Natural killer cell (primary cell): ENCODE results near the gene FGGY. TPM values are rescaled to one million over a fixed set of nuclear protein-coding genes. Genes with fewer than 3 reads are reported as not detected.

Source experiments
- ATAC-seq, 3 donors: fragments of 150-1000 bp in 2 of 3; fragments of 200-7000 bp in 1 of 3; cut with Tn5 transposase; 1 replicate in 1 of 3; 2 replicates in 2 of 3; pipeline ENCODE4 v1.10.0; 2021; ENCODE audit warnings: mild to moderate bottlenecking in 2 of 3, moderate library complexity in 2 of 3
- DNase-seq, 2 donors: peaks; one replicate each; pipeline versions ENCODE4 v3.0.0 to v3.0.0-alpha.2; 2013 to 2021; ENCODE audit warnings: mixed read lengths in 1 of 2
- H3K27ac ChIP-seq: one replicate; pipeline ENCODE4 v1.5.1; 2013; ENCODE audit warnings: mild to moderate bottlenecking, low read length
- H3K27me3 ChIP-seq: one replicate; pipeline ENCODE4 v1.6.1; 2013; ENCODE audit warnings: low read length; ENCODE audit not compliant: control insufficient read depth, insufficient read depth
- H3K36me3 ChIP-seq: one replicate; pipeline ENCODE4 v1.6.1; 2013; ENCODE audit warnings: low read length; ENCODE audit not compliant: control insufficient read depth, insufficient read depth
- H3K4me1 ChIP-seq: one replicate; pipeline ENCODE4 v1.6.1; 2013; ENCODE audit warnings: low read length; ENCODE audit not compliant: control insufficient read depth, insufficient read depth
- H3K4me3 ChIP-seq: one replicate; pipeline ENCODE4 v1.5.1; 2013; ENCODE audit warnings: low read length
- H3K9me3 ChIP-seq: one replicate; pipeline ENCODE4 v1.6.1; 2013; ENCODE audit warnings: low read length; ENCODE audit not compliant: control insufficient read depth, insufficient read depth
- H3K27ac Mint-ChIP-seq, 2 donors: one replicate each; pipeline ENCODE4 v1.8.0; 2022; ENCODE audit warnings: mild to moderate bottlenecking in 2 of 2, mixed read lengths in 2 of 2, moderate library complexity in 1 of 2
- H3K27me3 Mint-ChIP-seq, 2 donors: one replicate each; pipeline ENCODE4 v1.8.0; 2022; ENCODE audit warnings: low read depth in 2 of 2, mixed read lengths in 2 of 2
- H3K36me3 Mint-ChIP-seq: one replicate; pipeline ENCODE4 v1.8.0; 2022; ENCODE audit warnings: mixed read lengths
- H3K4me1 Mint-ChIP-seq, 2 donors: one replicate each; pipeline ENCODE4 v1.8.0; 2022; ENCODE audit warnings: mixed read lengths in 2 of 2
- H3K4me3 Mint-ChIP-seq: one replicate; pipeline ENCODE4 v1.8.0; 2022; ENCODE audit warnings: mild to moderate bottlenecking, moderate library complexity, mixed read lengths
- H3K9me3 Mint-ChIP-seq, 2 donors: one replicate each; pipeline ENCODE4 v1.8.0; 2022; ENCODE audit warnings: mixed read lengths in 2 of 2
- WGBS: methylation state at CpG from one replicate; pipeline ENCODE4 v1.1.7; 2013; ENCODE audit warnings: missing lambda C conversion rate; ENCODE audit not compliant: insufficient coverage; 5-methylcytosine and 5-hydroxymethylcytosine counted together
- intact Hi-C: fragments of 100-400 bp; cut with micrococcal nuclease; formaldehyde crosslinking; loops from one replicate; pipeline ENCODE4 v1.14.2; 2022
- total RNA-seq, 4 donors: library from RNA; stranded (reverse); fragments of 120-200 nt in 1 of 4; gene quantifications; one replicate each; pipeline versions ENCODE4 v1.2.3 to v1.2.4, GENCODE V29; 2013 to 2022
- TF ChIP-seq, protein P1 (sequence below): fragments of 200-600 bp; IDR thresholded peaks from one replicate; pipeline ENCODE4 v1.8.0; 2022; ENCODE audit warnings: antibody characterized with exemption

FGGY gene
- total RNA-seq, 3 donors from 2014 or later (not counting 1 experiment from before 2014, with no cell fraction given) = 21.8 to 31.5 (median 21.8) TPM

DNA sequence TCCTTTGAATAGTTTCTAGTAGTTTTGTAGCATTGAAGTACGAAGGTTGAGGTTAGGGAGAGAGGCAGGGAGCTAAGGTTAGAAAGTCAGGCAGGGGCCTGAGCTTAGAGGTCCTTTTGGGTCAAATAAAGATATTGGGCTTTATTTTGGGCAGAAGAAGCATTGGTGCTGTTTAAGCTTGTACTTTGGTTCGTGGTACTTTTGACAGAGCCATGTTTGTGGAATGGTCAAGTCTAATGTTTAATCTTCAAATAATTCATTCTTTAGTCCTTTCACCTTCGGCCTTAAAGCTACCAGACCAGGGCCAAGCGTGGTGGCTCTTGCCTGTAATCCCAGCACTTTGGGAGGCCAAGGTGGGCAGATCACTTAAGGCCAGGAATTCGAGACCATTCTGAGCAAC is 12.5 kb downstream of the FGGY start:
- TF ChIP-seq, protein P1, sequence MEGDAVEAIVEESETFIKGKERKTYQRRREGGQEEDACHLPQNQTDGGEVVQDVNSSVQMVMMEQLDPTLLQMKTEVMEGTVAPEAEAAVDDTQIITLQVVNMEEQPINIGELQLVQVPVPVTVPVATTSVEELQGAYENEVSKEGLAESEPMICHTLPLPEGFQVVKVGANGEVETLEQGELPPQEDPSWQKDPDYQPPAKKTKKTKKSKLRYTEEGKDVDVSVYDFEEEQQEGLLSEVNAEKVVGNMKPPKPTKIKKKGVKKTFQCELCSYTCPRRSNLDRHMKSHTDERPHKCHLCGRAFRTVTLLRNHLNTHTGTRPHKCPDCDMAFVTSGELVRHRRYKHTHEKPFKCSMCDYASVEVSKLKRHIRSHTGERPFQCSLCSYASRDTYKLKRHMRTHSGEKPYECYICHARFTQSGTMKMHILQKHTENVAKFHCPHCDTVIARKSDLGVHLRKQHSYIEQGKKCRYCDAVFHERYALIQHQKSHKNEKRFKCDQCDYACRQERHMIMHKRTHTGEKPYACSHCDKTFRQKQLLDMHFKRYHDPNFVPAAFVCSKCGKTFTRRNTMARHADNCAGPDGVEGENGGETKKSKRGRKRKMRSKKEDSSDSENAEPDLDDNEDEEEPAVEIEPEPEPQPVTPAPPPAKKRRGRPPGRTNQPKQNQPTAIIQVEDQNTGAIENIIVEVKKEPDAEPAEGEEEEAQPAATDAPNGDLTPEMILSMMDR = no peak
- no peak overlapping the region for H3K27ac ChIP-seq
- H3K36me3 ChIP-seq = no peaks in the 10 kb centered on the region
- H3K27me3 ChIP-seq = no peaks in the 10 kb centered on the region
- no peak overlapping the region for H3K4me3 ChIP-seq
- H3K27me3 Mint-ChIP-seq = no peaks in the 10 kb centered on the region
- intact Hi-C loops = no loop called here
- WGBS = 96% methylated on average over 3 of the region's 5 CpGs
- H3K27ac Mint-ChIP-seq = no peak overlapping the region
- H3K36me3 Mint-ChIP-seq = peaks cover 19% of the 10 kb centered on the region
- peaks cover 0 to 8% of the 10 kb centered on the region in 2 donors for H3K9me3 Mint-ChIP-seq
- H3K4me3 Mint-ChIP-seq = no peak overlapping the region
- no peak for ATAC-seq
- peaks cover 18 to 38% of the 10 kb centered on the region in 2 donors for H3K4me1 Mint-ChIP-seq
- DNase-seq = no peak
- H3K9me3 ChIP-seq = peaks cover 4% of the 10 kb centered on the region
- no peaks in the 10 kb centered on the region for H3K4me1 ChIP-seq

DNA sequence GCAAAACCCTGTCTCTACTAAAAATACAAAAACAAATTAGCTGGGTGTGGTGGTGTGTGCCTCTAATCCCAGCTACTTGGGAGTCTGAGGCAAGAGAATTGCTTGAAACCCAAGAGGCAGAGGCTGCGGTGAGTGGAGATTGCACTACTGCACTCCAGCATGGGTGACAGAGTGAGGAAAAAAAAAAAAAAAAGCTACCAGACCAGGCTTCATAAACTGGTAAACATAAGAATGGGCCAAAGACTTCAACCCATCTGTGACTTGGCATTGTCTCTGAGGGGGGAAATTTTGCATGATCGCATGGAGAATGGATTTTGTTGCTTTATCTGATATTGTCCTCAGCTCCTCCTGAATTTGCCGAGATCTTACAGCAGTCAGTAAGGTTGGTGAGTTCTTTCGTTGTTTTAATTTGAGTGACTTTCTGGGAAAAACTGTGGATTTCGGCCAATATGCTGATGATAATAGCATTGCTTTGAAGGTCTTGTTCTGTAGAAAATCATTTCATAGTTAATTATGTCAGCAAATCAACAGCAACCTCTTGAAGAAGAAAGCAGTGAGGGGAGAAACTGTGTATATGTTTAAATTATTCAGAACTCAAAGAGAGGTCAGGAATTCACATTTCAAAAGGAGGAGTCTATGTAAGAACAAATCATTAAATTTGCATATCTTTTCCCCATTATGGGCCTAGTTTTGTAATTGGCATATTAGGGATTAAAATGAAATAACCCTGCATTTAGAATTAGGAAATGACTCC is 13.1 kb downstream of the FGGY start:
- H3K4me1 Mint-ChIP-seq = peaks cover 24 to 43% of the 10 kb centered on the region in 2 donors
- intact Hi-C loops = no loop called here
- H3K9me3 ChIP-seq = peaks cover 4% of the 10 kb centered on the region
- 97% methylated on average over 5 of the region's 5 CpGs for WGBS
- H3K4me3 Mint-ChIP-seq = no peak overlapping the region
- H3K9me3 Mint-ChIP-seq = peaks cover 0 to 7% of the 10 kb centered on the region in 2 donors
- TF ChIP-seq, protein P1 = no peak
- no peaks in the 10 kb centered on the region for H3K27me3 Mint-ChIP-seq
- no peaks in the 10 kb centered on the region for H3K36me3 ChIP-seq
- no peak overlapping the region for H3K27ac Mint-ChIP-seq
- no peaks in the 10 kb centered on the region for H3K4me1 ChIP-seq
- H3K4me3 ChIP-seq = no peak overlapping the region
- no peak for DNase-seq
- no peak overlapping the region for H3K27ac ChIP-seq
- peaks cover 13% of the 10 kb centered on the region for H3K36me3 Mint-ChIP-seq
- no peaks in the 10 kb centered on the region for H3K27me3 ChIP-seq
- ATAC-seq = no peak

DNA sequence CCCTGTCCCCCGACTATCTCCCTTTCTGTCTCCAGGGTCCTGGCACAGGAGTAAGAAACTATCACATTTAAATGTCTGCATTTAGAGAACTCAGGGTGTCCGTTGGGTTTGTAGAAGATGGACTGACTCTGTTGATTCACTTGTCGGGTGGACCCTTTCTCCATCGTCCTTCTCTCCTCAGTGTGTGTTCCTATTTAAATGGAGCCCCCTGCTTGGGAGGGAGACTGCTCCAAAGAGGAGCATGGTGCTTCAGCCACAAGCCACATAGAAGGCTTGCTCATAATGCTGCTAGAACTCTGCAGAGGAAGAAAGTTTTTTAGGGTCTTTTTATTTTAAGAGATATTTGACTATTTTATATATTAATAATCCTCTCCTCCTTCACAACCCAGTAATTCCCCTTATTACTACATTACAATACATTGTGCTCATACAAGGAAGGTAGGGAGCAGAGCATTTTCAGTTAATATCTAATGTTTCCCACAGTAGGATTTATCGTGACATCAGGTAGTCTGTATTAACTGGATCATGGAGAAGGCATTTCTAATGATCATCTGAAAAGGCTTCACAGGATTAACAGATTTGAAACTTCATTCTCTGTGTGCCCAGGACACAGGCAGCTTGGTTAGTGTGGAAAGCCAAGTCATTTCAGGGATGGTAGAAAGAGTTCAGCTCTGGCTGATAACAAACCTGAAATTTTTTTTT is 13.8 kb downstream of the FGGY start:
- peaks cover 31 to 50% of the 10 kb centered on the region in 2 donors for H3K4me1 Mint-ChIP-seq
- H3K36me3 Mint-ChIP-seq = peaks cover 6% of the 10 kb centered on the region
- Histone ChIP-seq H3K4me1 (no peaks in the 10 kb centered on the region), H3K9me3 (peaks cover 2% of the 10 kb centered on the region), H3K27ac (no peak overlapping the region), H3K4me3 (no peak overlapping the region), H3K27me3 (no peaks in the 10 kb centered on the region), H3K36me3 (no peaks in the 10 kb centered on the region)
- H3K9me3 Mint-ChIP-seq = peaks cover 0 to 5% of the 10 kb centered on the region in 2 donors
- intact Hi-C loops = no loop called here
- TF ChIP-seq, protein P1 = no peak
- no peak overlapping the region for H3K27ac Mint-ChIP-seq
- ATAC-seq = no peak
- no peak for DNase-seq
- no peaks in the 10 kb centered on the region for H3K27me3 Mint-ChIP-seq
- WGBS = 97% methylated on average over 5 of the region's 5 CpGs
- H3K4me3 Mint-ChIP-seq = no peak overlapping the region
